ENCODE data around the gene SCN8A. TPM values are rescaled to one million over a fixed set of nuclear protein-coding genes. Genes with fewer than 3 reads are reported as not detected.

The SCN8A gene
- total and polyA plus RNA-seq, 4 donors: 11.4 to 80.2 (median 19.2) TPM

DNA sequence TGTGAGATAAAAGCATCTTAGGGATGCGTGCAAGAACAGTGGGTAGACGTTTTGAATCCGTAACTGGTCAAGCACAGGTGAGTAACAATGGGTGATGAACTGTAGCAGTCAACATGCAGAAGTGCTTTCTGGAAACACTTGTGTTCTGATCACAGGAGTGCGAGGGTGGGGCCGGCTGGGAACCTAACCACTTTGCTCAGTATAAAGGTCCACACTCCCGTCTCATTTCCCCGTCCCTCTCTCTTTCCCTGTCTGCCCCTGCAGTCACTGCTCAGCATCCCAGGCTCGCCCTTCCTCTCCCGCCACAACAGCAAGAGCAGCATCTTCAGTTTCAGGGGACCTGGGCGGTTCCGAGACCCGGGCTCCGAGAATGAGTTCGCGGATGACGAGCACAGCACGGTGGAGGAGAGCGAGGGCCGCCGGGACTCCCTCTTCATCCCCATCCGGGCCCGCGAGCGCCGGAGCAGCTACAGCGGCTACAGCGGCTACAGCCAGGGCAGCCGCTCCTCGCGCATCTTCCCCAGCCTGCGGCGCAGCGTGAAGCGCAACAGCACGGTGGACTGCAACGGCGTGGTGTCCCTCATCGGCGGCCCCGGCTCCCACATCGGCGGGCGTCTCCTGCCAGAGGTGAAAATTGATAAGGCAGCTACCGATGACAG is 130.4 kb downstream of the SCN8A start:
- Histone ChIP-seq H3K27ac (ENCODE audit: low read depth, low read length) (no peak overlapping the region), H3K4me3 (ENCODE audit: low read depth, low read length) (peak overlapping the region; percentile 31), H3K4me1 (ENCODE audit: control insufficient read depth, insufficient read depth, low read length) (peaks cover 5% of the 10 kb centered on the region), H3K36me3 (ENCODE audit: control insufficient read depth, insufficient read depth, low read length) (peaks cover 14% of the 10 kb centered on the region), H3K27me3 (ENCODE audit: control insufficient read depth, insufficient read depth, low read length) (no peaks in the 10 kb centered on the region), H3K9me3 (ENCODE audit: control insufficient read depth, insufficient read depth, low read length) (no peaks in the 10 kb centered on the region)
- 10% methylated on average over 44 of the region's 44 CpGs for WGBS (ENCODE audit: insufficient coverage)
- DNase-seq (ENCODE audit: low read depth in 4 of 6, low spot score in 6 of 6): peak; percentile 3 to 73 (median 28)

- no peak for DNase-seq (ENCODE audit: low read depth in 4 of 6, low spot score in 6 of 6)
- Histone ChIP-seq H3K9me3 (ENCODE audit: control insufficient read depth, insufficient read depth, low read length) (no peaks in the 10 kb centered on the region), H3K4me1 (ENCODE audit: control insufficient read depth, insufficient read depth, low read length) (peaks cover 5% of the 10 kb centered on the region), H3K4me3 (ENCODE audit: low read depth, low read length) (no peak overlapping the region), H3K27ac (ENCODE audit: low read depth, low read length) (no peak overlapping the region), H3K27me3 (ENCODE audit: control insufficient read depth, insufficient read depth, low read length) (no peaks in the 10 kb centered on the region), H3K36me3 (ENCODE audit: control insufficient read depth, insufficient read depth, low read length) (peaks cover 14% of the 10 kb centered on the region)
Observed at GRCh38 chr12:51722431-51722830, 131.4 kb downstream of the SCN8A start.

DNA sequence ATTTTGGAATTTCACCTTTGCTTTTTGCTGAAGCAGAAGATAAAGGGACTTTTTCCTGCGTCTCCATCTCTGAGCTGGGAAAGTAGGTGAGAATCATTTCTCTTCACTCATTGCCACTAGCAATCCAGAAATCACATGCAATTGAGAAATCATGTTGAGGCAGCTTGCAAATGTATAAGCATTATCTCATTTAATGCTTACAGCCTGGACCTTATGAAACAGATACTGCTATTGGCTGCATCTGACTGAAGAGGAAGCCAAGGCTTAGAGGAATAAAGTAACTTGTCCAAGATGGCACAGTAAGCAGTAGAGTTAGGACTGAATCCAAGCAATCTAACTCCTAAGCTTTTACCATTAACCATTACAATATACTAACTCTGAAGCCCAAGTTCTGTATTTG is 135.1 kb downstream of the SCN8A start:
- Histone ChIP-seq H3K27ac (ENCODE audit: low read depth, low read length) (no peak overlapping the region), H3K9me3 (ENCODE audit: control insufficient read depth, insufficient read depth, low read length) (no peaks in the 10 kb centered on the region), H3K27me3 (ENCODE audit: control insufficient read depth, insufficient read depth, low read length) (no peaks in the 10 kb centered on the region), H3K4me3 (ENCODE audit: low read depth, low read length) (no peak overlapping the region), H3K36me3 (ENCODE audit: control insufficient read depth, insufficient read depth, low read length) (peaks cover 17% of the 10 kb centered on the region), H3K4me1 (ENCODE audit: control insufficient read depth, insufficient read depth, low read length) (peaks cover 4% of the 10 kb centered on the region)
- peak in 1 of 6 donors; percentile 26 for DNase-seq (ENCODE audit: low read depth in 4 of 6, low spot score in 6 of 6)
- no CpG with 5 or more reads among the region's 1 CpG for WGBS (ENCODE audit: insufficient coverage)

DNA sequence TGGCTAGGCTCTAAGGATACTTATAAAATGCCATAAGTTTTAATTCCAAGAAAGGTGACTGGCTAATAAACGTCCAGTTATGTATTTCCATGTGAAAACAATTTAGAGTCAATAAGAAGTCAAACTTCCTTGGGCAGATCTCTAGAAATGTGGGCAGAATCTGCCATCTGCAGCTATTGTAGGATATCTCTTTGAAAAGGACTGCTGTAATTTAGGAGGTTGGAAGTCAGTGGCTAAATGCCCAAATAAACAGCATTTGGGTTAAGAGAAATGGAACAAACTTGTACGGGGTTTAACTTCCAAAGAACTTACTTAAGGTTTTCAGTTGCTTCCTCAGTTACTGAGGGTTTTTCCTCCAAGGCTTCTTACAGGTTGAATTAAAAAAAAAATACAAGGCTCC is 135.9 kb downstream of the SCN8A start:
- no peak overlapping the region for H3K27ac ChIP-seq (ENCODE audit: low read depth, low read length)
- no peaks in the 10 kb centered on the region for H3K9me3 ChIP-seq (ENCODE audit: control insufficient read depth, insufficient read depth, low read length)
- H3K36me3 ChIP-seq (ENCODE audit: control insufficient read depth, insufficient read depth, low read length): peaks cover 11% of the 10 kb centered on the region
- H3K4me3 ChIP-seq (ENCODE audit: low read depth, low read length): no peak overlapping the region
- DNase-seq (ENCODE audit: low read depth in 4 of 6, low spot score in 6 of 6): peak in 1 of 6 donors; percentile 28
- H3K27me3 ChIP-seq (ENCODE audit: control insufficient read depth, insufficient read depth, low read length): no peaks in the 10 kb centered on the region
- 100% methylated on average over 1 of the region's 2 CpGs for WGBS (ENCODE audit: insufficient coverage)
- no peaks in the 10 kb centered on the region for H3K4me1 ChIP-seq (ENCODE audit: control insufficient read depth, insufficient read depth, low read length)

DNA sequence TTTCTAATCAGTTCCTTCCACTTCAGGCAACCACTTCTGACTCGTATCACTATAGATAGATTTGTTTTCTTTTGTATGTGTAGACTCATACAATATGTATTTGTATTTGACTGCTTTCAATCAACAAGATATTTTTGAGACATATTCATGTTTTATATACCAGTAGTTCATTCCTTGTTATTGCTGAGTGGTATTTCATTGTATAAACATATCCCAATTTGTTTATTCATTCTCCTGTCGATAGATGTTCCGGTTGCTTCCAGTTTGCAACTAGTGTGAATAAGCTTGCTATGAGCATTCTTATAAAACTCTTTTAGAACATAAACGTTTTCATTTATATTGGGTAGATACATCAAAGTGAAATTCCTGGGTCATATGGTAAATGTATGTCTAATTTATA is 138.3 kb downstream of the SCN8A start:
- H3K27me3 ChIP-seq (ENCODE audit: control insufficient read depth, insufficient read depth, low read length): no peaks in the 10 kb centered on the region
- no peak for DNase-seq (ENCODE audit: low read depth in 4 of 6, low spot score in 6 of 6)
- H3K4me3 ChIP-seq (ENCODE audit: low read depth, low read length): no peak overlapping the region
- H3K27ac ChIP-seq (ENCODE audit: low read depth, low read length): no peak overlapping the region
- H3K4me1 ChIP-seq (ENCODE audit: control insufficient read depth, insufficient read depth, low read length): no peaks in the 10 kb centered on the region
- no peaks in the 10 kb centered on the region for H3K9me3 ChIP-seq (ENCODE audit: control insufficient read depth, insufficient read depth, low read length)
- WGBS (ENCODE audit: insufficient coverage): no CpG with 5 or more reads among the region's 4 CpGs
- H3K36me3 ChIP-seq (ENCODE audit: control insufficient read depth, insufficient read depth, low read length): peaks cover 2% of the 10 kb centered on the region

GRCh38 chr12:51730745-51731144 is 139.7 kb downstream of the SCN8A start:
- WGBS (ENCODE audit: insufficient coverage): 88% methylated on average over 1 of the region's 2 CpGs
- no peak overlapping the region for H3K4me3 ChIP-seq (ENCODE audit: low read depth, low read length)
- H3K27me3 ChIP-seq (ENCODE audit: control insufficient read depth, insufficient read depth, low read length): no peaks in the 10 kb centered on the region
- H3K36me3 ChIP-seq (ENCODE audit: control insufficient read depth, insufficient read depth, low read length): peaks cover 2% of the 10 kb centered on the region
- H3K9me3 ChIP-seq (ENCODE audit: control insufficient read depth, insufficient read depth, low read length): no peaks in the 10 kb centered on the region
- no peak overlapping the region for H3K27ac ChIP-seq (ENCODE audit: low read depth, low read length)
- no peak for DNase-seq (ENCODE audit: low read depth in 4 of 6, low spot score in 6 of 6)
- no peaks in the 10 kb centered on the region for H3K4me1 ChIP-seq (ENCODE audit: control insufficient read depth, insufficient read depth, low read length)

DNA sequence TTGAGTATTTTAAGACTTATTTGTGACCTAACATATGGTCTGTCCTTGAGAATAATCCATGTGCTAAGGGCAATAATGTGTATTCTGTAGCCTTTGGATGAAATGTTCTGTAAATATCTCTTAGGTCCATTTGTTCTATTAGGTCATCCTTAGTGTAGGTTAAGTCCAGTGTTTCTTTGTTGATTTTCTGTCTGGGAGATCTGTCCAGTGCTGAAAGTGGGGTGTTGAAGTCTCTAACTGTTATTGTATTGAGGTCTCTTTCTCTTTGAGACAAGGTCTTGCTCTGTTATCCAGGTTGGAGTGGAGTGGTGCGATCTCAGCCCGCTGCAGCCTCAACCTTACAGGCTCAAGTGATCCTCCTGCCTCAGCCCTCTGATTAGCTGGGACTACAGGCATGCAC is 149.5 kb downstream of the SCN8A start:
- Histone ChIP-seq H3K36me3 (ENCODE audit: control insufficient read depth, insufficient read depth, low read length) (no peaks in the 10 kb centered on the region), H3K4me1 (ENCODE audit: control insufficient read depth, insufficient read depth, low read length) (no peaks in the 10 kb centered on the region), H3K27me3 (ENCODE audit: control insufficient read depth, insufficient read depth, low read length) (no peaks in the 10 kb centered on the region), H3K9me3 (ENCODE audit: control insufficient read depth, insufficient read depth, low read length) (no peaks in the 10 kb centered on the region), H3K27ac (ENCODE audit: low read depth, low read length) (no peak overlapping the region), H3K4me3 (ENCODE audit: low read depth, low read length) (no peak overlapping the region)
- no peak for DNase-seq (ENCODE audit: low read depth in 4 of 6, low spot score in 6 of 6)
- WGBS (ENCODE audit: insufficient coverage): no CpG with 5 or more reads among the region's 2 CpGs

DNA sequence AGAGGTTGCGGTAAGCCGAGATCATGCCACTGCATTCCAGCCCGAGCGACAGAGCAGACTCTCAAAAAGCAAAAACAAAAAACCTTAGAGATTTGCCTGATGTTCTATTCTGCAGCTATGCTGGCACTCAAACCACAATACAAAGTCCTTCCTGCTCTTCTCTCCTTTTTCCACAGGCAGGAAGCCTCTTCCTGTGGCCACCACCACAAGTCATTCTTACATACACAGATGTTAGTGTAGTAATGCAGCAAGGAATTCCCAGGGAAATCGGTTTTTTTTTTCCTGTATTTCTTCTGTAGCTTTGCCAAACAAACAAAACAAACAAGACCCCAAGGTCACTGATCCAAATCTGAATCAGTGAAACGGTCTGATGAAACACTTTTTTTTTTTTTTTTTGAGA is 153.2 kb downstream of the SCN8A start:
- Histone ChIP-seq H3K4me3 (ENCODE audit: low read depth, low read length) (no peak overlapping the region), H3K36me3 (ENCODE audit: control insufficient read depth, insufficient read depth, low read length) (no peaks in the 10 kb centered on the region), H3K4me1 (ENCODE audit: control insufficient read depth, insufficient read depth, low read length) (no peaks in the 10 kb centered on the region), H3K9me3 (ENCODE audit: control insufficient read depth, insufficient read depth, low read length) (no peaks in the 10 kb centered on the region), H3K27ac (ENCODE audit: low read depth, low read length) (no peak overlapping the region), H3K27me3 (ENCODE audit: control insufficient read depth, insufficient read depth, low read length) (no peaks in the 10 kb centered on the region)
- 73% methylated on average over 4 of the region's 6 CpGs for WGBS (ENCODE audit: insufficient coverage)
- DNase-seq (ENCODE audit: low read depth in 4 of 6, low spot score in 6 of 6): no peak

DNA sequence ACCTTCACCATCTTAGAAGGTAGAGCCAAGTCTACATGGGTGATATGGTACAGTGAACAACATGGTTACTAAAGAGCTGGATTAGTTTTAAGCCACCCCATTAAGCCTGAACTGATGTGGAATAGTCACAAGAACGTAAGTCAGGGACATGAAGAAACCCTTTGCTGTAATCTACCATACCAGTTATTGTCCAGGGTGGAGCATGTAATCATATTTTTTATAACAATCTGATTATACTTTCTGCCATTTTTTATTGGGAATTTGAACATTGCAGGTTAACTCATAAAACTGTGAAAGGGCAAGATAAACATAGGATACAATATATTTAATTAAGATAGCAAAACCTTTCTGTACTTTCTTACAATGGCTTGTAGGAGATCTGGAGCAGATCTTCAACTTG is 153.9 kb downstream of the SCN8A start:
- DNase-seq (ENCODE audit: low read depth in 4 of 6, low spot score in 6 of 6): no peak
- WGBS (ENCODE audit: insufficient coverage): no CpG with 5 or more reads among the region's 1 CpG
- Histone ChIP-seq H3K4me3 (ENCODE audit: low read depth, low read length) (no peak overlapping the region), H3K4me1 (ENCODE audit: control insufficient read depth, insufficient read depth, low read length) (no peaks in the 10 kb centered on the region), H3K9me3 (ENCODE audit: control insufficient read depth, insufficient read depth, low read length) (no peaks in the 10 kb centered on the region), H3K36me3 (ENCODE audit: control insufficient read depth, insufficient read depth, low read length) (no peaks in the 10 kb centered on the region), H3K27ac (ENCODE audit: low read depth, low read length) (no peak overlapping the region), H3K27me3 (ENCODE audit: control insufficient read depth, insufficient read depth, low read length) (no peaks in the 10 kb centered on the region)

DNA sequence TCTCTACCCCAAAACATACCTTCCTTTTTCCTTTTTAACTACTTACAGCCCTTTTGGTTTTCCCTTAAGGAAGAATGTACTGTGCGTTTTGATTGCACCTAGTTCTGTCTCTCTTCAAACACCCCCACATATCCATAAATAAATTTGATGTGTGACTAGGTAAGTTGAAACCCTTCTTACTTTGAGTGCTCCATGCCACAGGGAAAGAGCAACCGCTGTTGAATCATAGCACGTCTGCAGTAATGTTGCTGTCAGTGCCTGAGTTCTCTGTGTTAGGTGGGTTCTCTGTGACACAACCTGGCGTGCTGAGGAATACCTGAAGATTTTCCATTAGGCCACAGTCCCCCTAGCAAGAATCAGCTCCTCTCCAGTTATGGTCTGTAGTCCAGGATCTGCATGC is 155.4 kb downstream of the SCN8A start:
- H3K27ac ChIP-seq (ENCODE audit: low read depth, low read length): no peak overlapping the region
- no peak overlapping the region for H3K4me3 ChIP-seq (ENCODE audit: low read depth, low read length)

More for the DNA sequence above, 155.4 kb downstream of the SCN8A start:
- Histone ChIP-seq H3K4me1 (ENCODE audit: control insufficient read depth, insufficient read depth, low read length) (no peaks in the 10 kb centered on the region), H3K27me3 (ENCODE audit: control insufficient read depth, insufficient read depth, low read length) (no peaks in the 10 kb centered on the region), H3K36me3 (ENCODE audit: control insufficient read depth, insufficient read depth, low read length) (no peaks in the 10 kb centered on the region), H3K9me3 (ENCODE audit: control insufficient read depth, insufficient read depth, low read length) (no peaks in the 10 kb centered on the region)
- WGBS (ENCODE audit: insufficient coverage): 100% methylated on average over 1 of the region's 4 CpGs
- DNase-seq (ENCODE audit: low read depth in 4 of 6, low spot score in 6 of 6): no peak

Data from spinal cord (tissue), 10 donors.